ENCODE results near the gene GABRG3. TPM values are rescaled to one million over a fixed set of nuclear protein-coding genes. Genes with fewer than 3 reads are reported as not detected.

GABRG3 gene
- total and polyA plus RNA-seq, 12 donors: not detected

DNA sequence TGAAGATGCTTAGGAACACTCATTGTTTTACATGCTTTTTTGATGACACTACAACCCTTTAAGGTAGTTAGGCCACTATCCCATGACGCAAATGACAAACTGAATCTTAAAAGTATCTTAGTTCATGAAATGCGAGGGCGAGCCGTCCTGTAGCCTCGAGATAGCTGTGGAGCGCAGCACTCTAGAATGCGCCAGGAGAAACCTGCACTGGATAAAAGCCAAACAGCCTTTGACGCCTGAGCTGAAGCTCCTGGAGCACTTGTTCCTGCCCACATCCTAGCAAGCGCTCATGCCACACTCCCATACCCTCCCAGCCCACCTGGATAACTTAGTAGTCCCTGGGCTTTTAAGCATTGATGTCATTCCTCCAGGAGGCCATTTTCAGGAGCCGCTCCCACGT, 516.9 kb downstream of the GABRG3 start:
- intact Hi-C loops (cut with DNase I): no loop called here
- 77% methylated on average over 11 of the region's 11 CpGs for whole genome bisulfite sequencing, 2 donors
- TF ChIP-seq CTCF (IDR thresholded peaks at IDR 0.05): no peak
- ATAC-seq (no peak), DNase-seq (no peak)
- no peaks in the 10 kb centered on the region for H3K4me1 ChIP-seq
- no peak overlapping the region for H3K4me3 ChIP-seq
- peaks cover 0 to 5% (median 0%) of the 10 kb centered on the region in 7 donors for H3K27me3 ChIP-seq
- H3K9me3 ChIP-seq: peaks cover 0 to 24% (median 0%) of the 10 kb centered on the region in 11 donors
- no peaks in the 10 kb centered on the region for H3K36me3 ChIP-seq
- H3K27ac ChIP-seq: no peak overlapping the region

GRCh38 chr15:27490867-27491595, 520.0 kb downstream of the GABRG3 start:
- 69 to 70% methylated on average over 12 of the region's 12 CpGs for WGBS, 2 donors
- Histone ChIP-seq H3K27me3 (peaks cover 0 to 5% (median 0%) of the 10 kb centered on the region in 7 donors), H3K36me3 (no peaks in the 10 kb centered on the region), H3K4me3 (no peak overlapping the region), H3K9me3 (peaks cover 0 to 11% (median 0%) of the 10 kb centered on the region in 11 donors), H3K27ac (no peak overlapping the region), H3K4me1 (no peaks in the 10 kb centered on the region)
- DNase-seq (no peak), ATAC-seq (no peak)
- TF ChIP-seq CTCF (IDR thresholded peaks at IDR 0.05): no peak
- intact Hi-C loops (cut with DNase I): no loop called here

DNA sequence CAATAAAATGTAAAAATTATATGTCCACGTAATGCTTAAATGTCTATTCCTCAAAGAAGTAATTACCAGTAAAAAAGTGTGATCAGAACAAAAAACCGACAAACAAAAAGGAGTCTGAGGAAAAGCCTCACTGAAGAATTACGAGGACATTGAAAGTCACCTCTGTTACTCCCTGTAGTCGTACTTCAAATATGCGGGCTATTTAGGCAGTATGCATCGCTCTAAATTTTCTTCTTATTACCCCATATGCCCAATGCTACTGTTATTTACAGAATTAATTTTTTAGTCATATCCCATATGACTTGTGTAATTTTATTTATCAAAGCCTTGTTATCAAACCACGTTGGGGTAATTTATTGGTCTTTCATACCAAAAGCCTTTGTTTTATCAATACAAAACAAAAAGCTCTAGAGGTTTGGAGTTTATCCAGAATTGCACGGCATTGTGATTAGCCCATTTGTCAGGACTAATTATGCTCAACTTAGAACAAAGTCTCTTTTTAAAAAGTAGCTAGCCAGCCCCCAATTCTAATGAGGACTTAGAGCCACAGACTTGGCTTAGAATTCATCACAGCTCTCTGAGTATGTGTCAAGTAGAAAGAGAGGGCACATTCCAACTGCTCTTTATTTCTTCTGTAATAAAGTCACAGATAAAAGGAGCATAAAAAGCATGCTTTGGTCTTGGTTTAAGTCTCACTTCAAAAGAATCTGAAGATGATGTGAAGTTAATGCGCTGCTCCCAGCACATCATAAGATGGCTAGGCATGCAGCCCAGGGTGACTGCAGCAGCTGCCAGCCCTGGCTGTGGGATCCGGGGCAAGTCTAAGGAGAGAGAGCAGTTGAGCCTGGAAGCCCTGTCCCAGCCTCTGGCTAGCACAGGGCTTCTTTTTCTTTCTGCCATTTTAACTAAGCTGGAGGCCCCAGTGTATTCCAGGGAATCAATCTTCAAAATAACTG, 521.0 kb downstream of the GABRG3 start:
- intact Hi-C loops (cut with DNase I): no loop called here
- H3K4me3 ChIP-seq: no peak overlapping the region
- H3K4me1 ChIP-seq: no peaks in the 10 kb centered on the region
- no peak overlapping the region for H3K27ac ChIP-seq
- DNase-seq (peak in 1 of 2 donors; percentile 6), ATAC-seq (peak in 1 of 8 donors; percentile 41)
- 64 to 76% methylated on average over 10 of the region's 10 CpGs for WGBS, 2 donors
- TF ChIP-seq CTCF (IDR thresholded peaks at IDR 0.05): no peak
- no peaks in the 10 kb centered on the region for H3K36me3 ChIP-seq
- peaks cover 0 to 5% (median 0%) of the 10 kb centered on the region in 7 donors for H3K27me3 ChIP-seq
- H3K9me3 ChIP-seq: peaks cover 0 to 11% (median 0%) of the 10 kb centered on the region in 11 donors

DNA sequence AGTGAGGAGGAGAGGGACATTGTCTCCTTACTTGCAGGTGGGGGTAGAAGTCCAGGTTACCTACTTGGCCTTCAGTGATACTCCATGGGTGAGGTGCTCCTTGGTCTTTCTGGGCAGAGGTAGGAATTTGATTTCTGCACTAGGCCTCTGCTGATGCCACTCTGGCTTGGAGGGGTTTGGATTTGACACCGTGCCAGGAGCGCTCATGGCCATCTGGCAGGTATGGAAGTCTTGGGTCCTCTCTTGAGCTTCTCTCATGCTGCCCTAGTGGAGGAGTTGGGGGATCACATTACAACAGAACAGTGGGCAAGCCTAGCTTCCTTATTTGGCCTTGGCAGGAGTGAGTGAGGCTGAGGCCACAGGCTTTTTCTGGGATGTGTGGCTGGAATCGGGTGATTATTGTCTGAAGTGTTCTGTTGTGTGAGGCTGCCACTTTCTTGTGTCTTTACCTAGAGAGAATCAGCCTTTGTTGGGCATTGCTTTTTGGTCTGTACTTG, 525.0 kb downstream of the GABRG3 start:
- Histone ChIP-seq H3K9me3 (peaks cover 0 to 4% (median 0%) of the 10 kb centered on the region in 11 donors), H3K27me3 (no peaks in the 10 kb centered on the region), H3K27ac (no peak overlapping the region), H3K4me1 (no peaks in the 10 kb centered on the region), H3K36me3 (no peaks in the 10 kb centered on the region), H3K4me3 (no peak overlapping the region)
- ATAC-seq (no peak), DNase-seq (no peak)
- no peak for TF ChIP-seq CTCF (IDR thresholded peaks at IDR 0.05)
- intact Hi-C loops (cut with DNase I): no loop called here
- 85 to 89% methylated on average over 3 of the region's 3 CpGs for WGBS, 2 donors
